HG03066 (cell line): ENCODE measurements around the gene SLX1A.
"Not testable (repeated sequence)": the region's sequence is repeated elsewhere in the genome, so short reads cannot be mapped to it uniquely, and the experiment has no call there.

Source experiments
- ATAC-seq: cut with Tn5 transposase; IDR thresholded peaks from one replicate; pipeline ENCODE4 v1.9.1; 2021; ENCODE audit warnings: low read depth; ENCODE audit not compliant: unreplicated experiment

The SLX1A gene

GRCh38 chr16:30184096-30184890 is 9.4 kb upstream of the SLX1A start:
- peak; percentile 40 for ATAC-seq

GRCh38 chr16:30184891-30185682 is 8.6 kb upstream of the SLX1A start:
- ATAC-seq, result no peak

GRCh38 chr16:30185683-30186421 is 7.8 kb upstream of the SLX1A start:
- peak; percentile 36 for ATAC-seq

GRCh38 chr16:30186444-30186781 is 7.3 kb upstream of the SLX1A start:
- no peak for ATAC-seq

GRCh38 chr16:30186782-30187555 is 6.7 kb upstream of the SLX1A start:
- ATAC-seq, result no peak

- no peak for ATAC-seq
Measured at GRCh38 chr16:30187556-30187865, 6.2 kb upstream of the SLX1A start.

- no peak for ATAC-seq
Measured at GRCh38 chr16:30187971-30188561, 5.6 kb upstream of the SLX1A start.

- not testable (repeated sequence) for ATAC-seq
Measured at GRCh38 chr16:30191158-30191557, 2.5 kb upstream of the SLX1A start.

- peak; percentile 17 for ATAC-seq
Measured at GRCh38 chr16:30193098-30193497, 577 bp upstream of the SLX1A start.

GRCh38 chr16:30194172-30194925 is 674 bp downstream of the SLX1A start:
- peak; percentile 57 for ATAC-seq

GRCh38 chr16:30197001-30197400 is 3.3 kb downstream of the SLX1A start:
- ATAC-seq, result not testable (repeated sequence)

- ATAC-seq, result not testable (repeated sequence)
Measured at GRCh38 chr16:30199049-30199448, 5.4 kb downstream of the SLX1A start, which contains the start of gene SULT1A3. SULT1A3 (plus strand) TSS chr16:30199255; CDS start chr16:30200729, 1,474 bp downstream.

GRCh38 chr16:30199608-30200343 is 6.1 kb downstream of the SLX1A start:
- not testable (repeated sequence) for ATAC-seq

- ATAC-seq, result not testable (repeated sequence)
Measured at GRCh38 chr16:30205541-30206236, 12.0 kb downstream of the SLX1A start.

- ATAC-seq, result not testable (repeated sequence)
Measured at GRCh38 chr16:30206252-30206651, 12.6 kb downstream of the SLX1A start.

GRCh38 chr16:30207063-30207704 is 13.5 kb downstream of the SLX1A start:
- not testable (repeated sequence) for ATAC-seq

- ATAC-seq, result not testable (repeated sequence)
Measured at GRCh38 chr16:30209032-30209431, 15.4 kb downstream of the SLX1A start.
